B cell (primary cell): ENCODE measurements around the gene TIMM44. TPM values are rescaled to one million over a fixed set of nuclear protein-coding genes. Genes with fewer than 3 reads are reported as not detected.

Experiments
- ATAC-seq: fragments of 200-7000 bp; cut with Tn5 transposase; one replicate; pipeline ENCODE4 v1.10.0; 2021; ENCODE audit warnings: low read depth, mild to moderate bottlenecking, moderate number of reproducible peaks, moderate library complexity
- CTCF ChIA-PET: fragments of 350-600 bp; sonication (Branson Sonifier 250); formaldehyde crosslinking; loops from one replicate; lab custom pipeline; 2021; ENCODE audit warnings: antibody characterized with exemption, inconsistent platforms; lab: Charles Lee
- POLR2A ChIA-PET: fragments of 350-600 bp; sonication (Branson Sonifier 250); formaldehyde crosslinking; loops from one replicate; lab custom pipeline; 2021; ENCODE audit warnings: antibody characterized with exemption; lab: Charles Lee
- DNase-seq: peaks from one replicate; pipeline ENCODE4 v3.0.0; 2013
- H2AFZ ChIP-seq: 2 replicates; pipeline ENCODE4 v1.6.1; 2012; ENCODE audit warnings: mild to moderate bottlenecking, low read depth, low read length; ENCODE audit not compliant: insufficient read depth, poor library complexity, severe bottlenecking
- H3K27ac ChIP-seq, 2 donors: 1 replicate in 1 of 2; 2 replicates in 1 of 2; pipeline ENCODE4 v1.5.1; 2012 to 2013; ENCODE audit warnings: low read length in 2 of 2, mild to moderate bottlenecking in 2 of 2, moderate library complexity in 1 of 2
- H3K27me3 ChIP-seq, 4 experiments: fragments of 200-600 bp in 1 of 4; sonication (generic) in 1 of 4; replicated peaks in 1 of 4; 1 replicate in 2 of 4; 2 replicates in 2 of 4; pipeline versions ENCODE4 v1.6.1 to v1.7.0; 2013 to 2016; ENCODE audit warnings: low read length in 3 of 4, mild to moderate bottlenecking in 2 of 4, mixed read lengths in 1 of 4, moderate library complexity in 1 of 4; ENCODE audit not compliant: insufficient read depth in 4 of 4, control insufficient read depth in 3 of 4; ENCODE audit errors: control extremely low read depth in 1 of 4
- H3K36me3 ChIP-seq, 2 experiments: replicated peaks in 1 of 2; 1 replicate in 1 of 2; 2 replicates in 1 of 2; pipeline versions ENCODE4 v1.6.1 to v1.7.1; 2013; ENCODE audit warnings: low read length in 1 of 2; ENCODE audit not compliant: insufficient read depth in 2 of 2, control insufficient read depth in 1 of 2; ENCODE audit errors: control extremely low read depth in 1 of 2, extremely low read depth in 1 of 2
- H3K4me1 ChIP-seq, 2 donors: fragments of 200-600 bp in 1 of 2; sonication (generic) in 1 of 2; 1 replicate in 1 of 2; 2 replicates in 1 of 2; pipeline versions ENCODE4 v1.5.1 to v1.6.1; 2013 to 2017; ENCODE audit warnings: low read length in 2 of 2; ENCODE audit not compliant: control insufficient read depth in 2 of 2, insufficient read depth in 2 of 2
- H3K4me2 ChIP-seq: replicated peaks from 2 replicates; pipeline ENCODE3; 2012; ENCODE audit warnings: mild to moderate bottlenecking, low read depth, low read length; ENCODE audit not compliant: poor library complexity, severe bottlenecking
- H3K4me3 ChIP-seq, 5 experiments: fragments of 200-600 bp in 1 of 5; sonication (generic) in 1 of 5; 1 replicate in 3 of 5; 2 replicates in 2 of 5; pipeline versions ENCODE4 v1.5.1 to v1.7.0; 2011 to 2016; ENCODE audit warnings: low read length in 4 of 5, mild to moderate bottlenecking in 4 of 5, low read depth in 2 of 5, control low read depth in 1 of 5, moderate library complexity in 1 of 5; ENCODE audit not compliant: insufficient read depth in 1 of 5; ENCODE audit errors: control extremely low read depth in 1 of 5, extremely low read depth in 1 of 5
- H3K79me2 ChIP-seq: fragments of 200-600 bp; sonication (generic); one replicate; pipeline ENCODE4 v1.6.0; 2016; ENCODE audit warnings: low read length; ENCODE audit not compliant: control insufficient read depth, insufficient read depth
- H3K9ac ChIP-seq: fragments of 200-600 bp; sonication (generic); 2 replicates; pipeline ENCODE4 v1.6.1; 2017; ENCODE audit warnings: mild to moderate bottlenecking, low read length, moderate library complexity
- H3K9me3 ChIP-seq, 3 donors: one replicate each; pipeline versions ENCODE4 v1.6.1 to v1.7.1; 2013; ENCODE audit warnings: low read length in 2 of 3; ENCODE audit not compliant: control insufficient read depth in 2 of 3, insufficient read depth in 1 of 3; ENCODE audit errors: control extremely low read depth in 1 of 3
- H4K20me1 ChIP-seq: 2 replicates; pipeline ENCODE4 v1.6.0; 2012; ENCODE audit warnings: mild to moderate bottlenecking, low read length; ENCODE audit not compliant: insufficient read depth, control insufficient read depth, poor library complexity, severe bottlenecking
- H3K27ac Mint-ChIP-seq: one replicate; pipeline ENCODE4 v1.8.0; 2021; ENCODE audit warnings: mixed read lengths
- H3K27me3 Mint-ChIP-seq: one replicate; pipeline ENCODE4 v1.8.0; 2021; ENCODE audit warnings: mixed read lengths
- H3K4me1 Mint-ChIP-seq: one replicate; pipeline ENCODE4 v1.8.0; 2021; ENCODE audit warnings: mixed read lengths
- H3K4me3 Mint-ChIP-seq: one replicate; pipeline ENCODE4 v1.8.0; 2021; ENCODE audit warnings: mixed read lengths
- H3K9me3 Mint-ChIP-seq: one replicate; pipeline ENCODE4 v1.8.0; 2022; ENCODE audit warnings: mixed read lengths; ENCODE audit not compliant: insufficient read depth
- CTCF ChIP-seq: fragments of 200-600 bp; IDR thresholded peaks from one replicate; pipeline ENCODE4 v1.8.0; 2022; ENCODE audit warnings: antibody characterized with exemption, mild to moderate bottlenecking
- EZH2 ChIP-seq: IDR thresholded peaks from 2 replicates; pipeline ENCODE4 v1.6.1; 2012; ENCODE audit warnings: borderline replicate concordance, low read depth, mild to moderate bottlenecking, moderate library complexity, low read length; ENCODE audit not compliant: insufficient read depth, poor library complexity, severe bottlenecking
- WGBS: methylation state at CpG from one replicate; pipeline ENCODE4 v1.1.5; 2013; ENCODE audit warnings: missing lambda C conversion rate; ENCODE audit not compliant: insufficient coverage; 5-methylcytosine and 5-hydroxymethylcytosine counted together
- intact Hi-C: fragments of 100-400 bp; cut with micrococcal nuclease; formaldehyde crosslinking; loops from one replicate; pipeline ENCODE4 v1.10.0; 2022
- polyA plus RNA-seq: library from polyadenylated mRNA; depleted of rRNA; stranded (reverse); fragments of >200 nt; gene quantifications from 2 replicates; pipeline ENCODE4 v1.2.3, GENCODE V29; 2012
- total RNA-seq, 2 donors: library from RNA; stranded (reverse); fragments of 120-200 nt in 1 of 2; gene quantifications; 1 replicate in 1 of 2; 2 replicates in 1 of 2; pipeline versions ENCODE4 v1.2.3 to v1.2.4, GENCODE V29; 2013 to 2022

Gene TIMM44
- total and polyA plus RNA-seq, 2 donors (not counting 1 experiment from before 2014, with no cell fraction given), result 48.9 to 66.5 TPM

GRCh38 chr19:7921302-7921966 lies 22.0 kb downstream of the TIMM44 start:
- peak overlapping the region; percentile 57 for H3K9ac ChIP-seq
- POLR2A ChIA-PET, result interaction anchor here (0.6 to 2.8 kb wide), 6 partner anchors 9 to 400 kb away, joined by 3 to 29 read pairs (median 6); partner anchors contain the start of genes NDUFA7, RPS28 and TIMM44

More at GRCh38 chr19:7921302-7921966, 22.0 kb downstream of the TIMM44 start:
- intact Hi-C loops, result no loop called here
- H4K20me1 ChIP-seq, result peaks cover 51% of the 10 kb centered on the region
- ATAC-seq, result no peak
- Mint-ChIP-seq H3K27ac (peak overlapping the region; percentile 96), H3K9me3 (no peaks in the 10 kb centered on the region), H3K4me3 (peak overlapping the region; percentile 95), H3K27me3 (peaks cover 15% of the 10 kb centered on the region), H3K4me1 (peaks cover 46% of the 10 kb centered on the region)
- WGBS, result 66% methylated on average over 12 of the region's 17 CpGs
- H3K4me2 ChIP-seq, result peak overlapping the region; percentile 83
- peaks cover 8% of the 10 kb centered on the region for H3K79me2 ChIP-seq
- H3K4me1 ChIP-seq, result peaks cover 55 to 57% of the 10 kb centered on the region in 2 donors
- CTCF ChIA-PET, result interaction anchor here (1.0 to 3.8 kb wide), 7 partner anchors 8 to 353 kb away, joined by 3 to 28 read pairs (median 7); partner anchors contain the start of genes CAMSAP3, PET100 and TIMM44
- TF ChIP-seq CTCF, result no peak
- TF ChIP-seq EZH2, result no peak
- DNase-seq, result no peak
- H3K4me3 ChIP-seq, result peak overlapping the region; percentile 52 to 69 (median 63)
- peak overlapping the region; percentile 73 to 74 for H3K27ac ChIP-seq
- H2AFZ ChIP-seq, result peak overlapping the region; percentile 70
- peaks cover 0 to 21% (median 0%) of the 10 kb centered on the region in 3 donors for H3K9me3 ChIP-seq
- peaks cover 0 to 13% of the 10 kb centered on the region in 2 experiments for H3K36me3 ChIP-seq
- H3K27me3 ChIP-seq, result peaks cover 0 to 28% (median 16%) of the 10 kb centered on the region in 4 experiments
